ENCODE data around the gene TM4SF20. TPM values are rescaled to one million over a fixed set of nuclear protein-coding genes. Genes with fewer than 3 reads are reported as not detected.

TM4SF20 gene, protein sequence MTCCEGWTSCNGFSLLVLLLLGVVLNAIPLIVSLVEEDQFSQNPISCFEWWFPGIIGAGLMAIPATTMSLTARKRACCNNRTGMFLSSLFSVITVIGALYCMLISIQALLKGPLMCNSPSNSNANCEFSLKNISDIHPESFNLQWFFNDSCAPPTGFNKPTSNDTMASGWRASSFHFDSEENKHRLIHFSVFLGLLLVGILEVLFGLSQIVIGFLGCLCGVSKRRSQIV
- total RNA-seq, result not detected in 2 replicates

DNA sequence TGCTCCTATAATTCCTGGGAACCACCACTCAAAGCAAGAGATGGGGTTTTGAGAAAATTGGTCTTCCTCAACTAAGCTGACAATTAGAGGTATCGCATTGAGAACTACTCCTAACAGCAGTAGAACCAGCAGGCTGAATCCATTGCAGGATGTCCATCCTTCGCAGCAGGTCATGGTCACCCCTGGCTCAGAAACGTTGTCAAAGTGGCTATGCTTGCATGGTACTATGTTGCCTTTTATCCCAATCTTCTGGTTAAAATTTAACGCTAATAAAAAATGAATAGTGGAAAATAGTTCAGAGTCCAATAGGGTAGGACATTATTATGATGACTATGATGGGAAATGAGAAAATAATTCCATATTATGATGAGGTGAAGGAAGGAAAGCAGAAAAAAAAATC, at the start of gene TM4SF20:
TM4SF20 (minus strand) TSS at position 212 of the 400 bp plus-strand sequence; CDS start at position 174, 38 bp downstream.

DNA sequence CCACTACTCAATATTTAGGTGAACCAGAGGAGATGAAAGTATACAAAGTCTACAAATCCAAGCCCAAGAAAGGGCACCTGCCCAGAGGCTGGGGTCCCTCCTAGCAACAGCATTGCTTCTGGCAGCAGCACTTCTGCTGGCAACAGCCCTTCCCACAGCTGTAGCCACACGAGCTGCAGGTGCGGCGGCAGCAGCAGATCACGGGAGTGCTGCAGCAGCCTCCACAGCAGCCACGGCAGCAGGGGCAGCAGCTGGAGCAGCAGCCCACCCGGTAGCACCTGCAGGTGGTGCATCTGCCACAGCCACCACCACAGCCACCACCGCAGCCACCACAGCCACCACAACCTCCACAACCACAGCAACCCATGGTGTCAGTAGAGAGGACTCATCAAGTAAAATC, 8.5 kb upstream of the TM4SF20 start, which contains the start of gene SCYGR1:
SCYGR1 (minus strand) TSS at position 367 of the 400 bp plus-strand sequence; CDS start at position 367, 0 bp downstream.

DNA sequence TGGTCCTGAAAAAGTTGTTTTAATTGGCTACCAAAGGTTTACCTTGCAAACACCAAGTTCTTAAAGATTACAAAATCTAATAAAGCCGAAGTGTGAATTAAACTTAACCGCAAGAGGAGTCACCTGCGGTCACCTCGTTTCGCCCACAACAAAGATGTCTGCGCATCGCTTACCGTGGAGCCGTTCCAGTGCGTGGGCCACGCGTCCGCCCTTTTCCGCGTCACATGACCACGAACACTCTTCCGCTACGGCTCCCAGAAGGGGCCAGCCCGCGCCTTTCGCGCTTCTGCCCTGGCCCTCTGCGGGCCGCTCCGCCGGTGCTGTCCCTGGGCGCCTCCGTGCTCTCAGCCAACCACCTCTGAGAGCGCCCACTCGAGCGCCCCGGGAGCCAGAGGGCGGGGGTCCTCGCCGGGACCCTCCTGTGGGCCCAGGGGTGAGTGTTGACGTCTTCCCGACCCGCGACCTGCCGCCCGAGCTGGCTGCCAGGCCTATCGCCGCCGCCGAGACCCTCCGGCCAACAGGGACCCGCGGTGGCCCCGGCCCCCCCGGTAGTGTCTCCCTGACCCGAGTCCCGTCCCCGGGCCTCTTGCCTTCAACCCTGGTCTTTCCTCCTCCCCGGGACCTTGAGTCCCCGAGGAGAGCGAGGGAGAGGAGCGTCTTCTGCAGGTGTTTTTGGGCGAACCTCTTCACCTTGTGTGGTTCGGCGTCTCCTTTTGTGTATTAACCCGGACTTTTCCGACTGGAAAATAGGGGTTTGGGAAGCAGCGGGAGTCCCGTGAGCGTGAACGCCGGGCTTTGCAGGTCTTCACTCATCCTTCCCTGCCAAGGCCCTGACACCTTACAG, 53.9 kb downstream of the TM4SF20 start, which contains the start of gene MFF:
MFF (plus strand) TSS at position 257 of the 844 bp plus-strand sequence. CDS start 5,415 bp downstream, outside the sequence.

Other genes with a start within 250 kb of the TM4SF20 start
- 0.14 and 0.22 TPM in 2 replicates for gene COL4A4, start 215.1 kb downstream of the TM4SF20 start, total RNA-seq
- under 0.01 TPM in 1 of 2 replicates, not detected in the other for gene COL4A3, start 214.7 kb downstream of the TM4SF20 start, total RNA-seq
- gene MFF, start 54.1 kb downstream of the TM4SF20 start, total RNA-seq, result 55.5 and 70.5 TPM in 2 replicates
- not detected in 2 replicates for gene SCYGR1, start 8.6 kb upstream of the TM4SF20 start, total RNA-seq
- gene AGFG1, start 92.8 kb upstream of the TM4SF20 start, total RNA-seq, result 85.8 and 98.6 TPM in 2 replicates
- gene SCYGR2, start 219.6 kb upstream of the TM4SF20 start, total RNA-seq, result not detected in 2 replicates
- gene SCYGR3, start 235.5 kb upstream of the TM4SF20 start, total RNA-seq, result not detected in 2 replicates
- not detected in 2 replicates for gene SCYGR4, start 238.2 kb upstream of the TM4SF20 start, total RNA-seq